Cardiac muscle cell (in vitro differentiated cells and primary cell): ENCODE data around the gene QSOX1. TPM values are rescaled to one million over a fixed set of nuclear protein-coding genes. Genes with fewer than 3 reads are reported as not detected.

Experiments used
- DNase-seq, 2 donors: peaks; one replicate each; pipeline versions ENCODE4 v3.0.0 to v3.0.0-alpha.2; 2010 to 2017; ENCODE audit warnings: low read depth in 1 of 2, low spot score in 1 of 2
- H3K27ac ChIP-seq: fragments of 200-600 bp; sonication (generic); 2 replicates; pipeline ENCODE4 v1.5.1; 2016
- H3K27me3 ChIP-seq: fragments of 200-600 bp; sonication (generic); 2 replicates; pipeline ENCODE4 v1.6.0; 2016; ENCODE audit warnings: control low read depth
- H3K36me3 ChIP-seq: fragments of 200-600 bp; sonication (generic); 2 replicates; pipeline ENCODE4 v1.5.1; 2016; ENCODE audit warnings: control low read depth
- H3K4me1 ChIP-seq: fragments of 200-600 bp; sonication (generic); 2 replicates; pipeline ENCODE4 v1.8.1; 2017; ENCODE audit warnings: low read depth, mild to moderate bottlenecking, mixed run types
- H3K4me3 ChIP-seq: fragments of 200-600 bp; sonication (generic); 2 replicates; pipeline ENCODE4 v1.5.1; 2016; ENCODE audit warnings: mild to moderate bottlenecking
- H3K9me3 ChIP-seq: fragments of 200-600 bp; sonication (generic); 2 replicates; pipeline ENCODE4 v1.5.1; 2017; ENCODE audit warnings: low read depth, mild to moderate bottlenecking, control low read depth
- polyA plus RNA-seq: library from polyadenylated mRNA; unstranded; fragments of >200 nt; fragmentation: Nextera tagmentation; extraction: Ambion mirVana; gene quantifications from 2 replicates; pipeline ENCODE4 v1.2.1, GENCODE V29; 2016
- total RNA-seq: library from RNA; depleted of rRNA; stranded (reverse); fragments of >200 nt; gene quantifications from 2 replicates; pipeline ENCODE4 v1.2.3, GENCODE V29; 2016
- TF ChIP-seq, protein P1 (sequence below): IDR thresholded peaks from 2 replicates; pipeline ENCODE4 v1.5.1; 2012; ENCODE audit warnings: low read depth, mild to moderate bottlenecking, low read length

QSOX1 gene
- total and polyA plus RNA-seq, 2 experiments from 2014 or later: 23.2 to 37.8 TPM

GRCh38 chr1:180238675-180239074 lies 84.0 kb downstream of the QSOX1 start:
- Histone ChIP-seq H3K9me3 (no peaks in the 10 kb centered on the region), H3K36me3 (no peaks in the 10 kb centered on the region), H3K4me1 (no peaks in the 10 kb centered on the region), H3K27me3 (peaks cover 100% of the 10 kb centered on the region), H3K27ac (no peak overlapping the region), H3K4me3 (no peak overlapping the region)
- no peak for DNase-seq
- TF ChIP-seq, protein P1, sequence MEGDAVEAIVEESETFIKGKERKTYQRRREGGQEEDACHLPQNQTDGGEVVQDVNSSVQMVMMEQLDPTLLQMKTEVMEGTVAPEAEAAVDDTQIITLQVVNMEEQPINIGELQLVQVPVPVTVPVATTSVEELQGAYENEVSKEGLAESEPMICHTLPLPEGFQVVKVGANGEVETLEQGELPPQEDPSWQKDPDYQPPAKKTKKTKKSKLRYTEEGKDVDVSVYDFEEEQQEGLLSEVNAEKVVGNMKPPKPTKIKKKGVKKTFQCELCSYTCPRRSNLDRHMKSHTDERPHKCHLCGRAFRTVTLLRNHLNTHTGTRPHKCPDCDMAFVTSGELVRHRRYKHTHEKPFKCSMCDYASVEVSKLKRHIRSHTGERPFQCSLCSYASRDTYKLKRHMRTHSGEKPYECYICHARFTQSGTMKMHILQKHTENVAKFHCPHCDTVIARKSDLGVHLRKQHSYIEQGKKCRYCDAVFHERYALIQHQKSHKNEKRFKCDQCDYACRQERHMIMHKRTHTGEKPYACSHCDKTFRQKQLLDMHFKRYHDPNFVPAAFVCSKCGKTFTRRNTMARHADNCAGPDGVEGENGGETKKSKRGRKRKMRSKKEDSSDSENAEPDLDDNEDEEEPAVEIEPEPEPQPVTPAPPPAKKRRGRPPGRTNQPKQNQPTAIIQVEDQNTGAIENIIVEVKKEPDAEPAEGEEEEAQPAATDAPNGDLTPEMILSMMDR: no peak

- Histone ChIP-seq H3K27ac (no peak overlapping the region), H3K4me3 (no peak overlapping the region), H3K9me3 (no peaks in the 10 kb centered on the region), H3K4me1 (no peaks in the 10 kb centered on the region), H3K36me3 (no peaks in the 10 kb centered on the region), H3K27me3 (peaks cover 96% of the 10 kb centered on the region)
- no peak for DNase-seq
- TF ChIP-seq, protein P1: no peak
Observed at GRCh38 chr1:180239145-180240096, 84.8 kb downstream of the QSOX1 start.

GRCh38 chr1:180241716-180242544 lies 87.3 kb downstream of the QSOX1 start:
- peak; percentile 30 to 45 for DNase-seq
- no peak overlapping the region for H3K27ac ChIP-seq
- no peaks in the 10 kb centered on the region for H3K9me3 ChIP-seq
- peaks cover 71% of the 10 kb centered on the region for H3K27me3 ChIP-seq
- TF ChIP-seq, protein P1: no peak
- H3K36me3 ChIP-seq: no peaks in the 10 kb centered on the region
- no peaks in the 10 kb centered on the region for H3K4me1 ChIP-seq
- H3K4me3 ChIP-seq: no peak overlapping the region

DNA sequence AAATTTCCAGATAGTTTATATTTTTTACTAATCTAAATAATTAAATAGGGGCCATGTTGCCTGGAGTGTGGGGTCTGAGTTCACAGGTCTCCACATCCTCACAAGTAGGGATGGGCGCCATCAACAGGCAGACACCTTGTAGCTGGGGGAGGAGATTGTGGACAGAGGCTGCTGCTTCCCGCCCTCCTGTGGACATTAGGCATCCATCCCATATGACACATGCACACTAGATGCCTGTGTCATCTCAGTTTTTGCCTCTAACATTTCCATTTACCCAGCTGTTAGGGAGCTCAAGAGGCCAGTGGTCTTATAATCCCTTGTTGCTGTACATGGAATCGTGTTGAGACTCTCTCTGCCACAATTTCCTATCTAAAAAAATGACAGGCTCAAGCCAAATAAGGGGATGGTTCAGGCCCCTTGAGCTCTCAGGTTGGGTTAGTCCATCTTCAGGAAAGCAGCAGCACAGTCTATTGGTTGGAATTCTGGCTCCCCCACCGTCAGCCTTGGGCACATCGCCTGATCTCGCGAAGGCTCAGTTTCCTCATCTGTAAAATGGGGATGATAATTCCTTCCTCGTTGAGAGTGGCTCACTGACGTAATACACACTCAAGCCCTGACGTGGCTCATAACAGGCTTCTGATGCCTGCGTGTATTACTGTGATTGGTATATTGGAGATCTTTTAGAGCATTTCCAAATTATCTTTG lies 89.0 kb downstream of the QSOX1 start:
- Histone ChIP-seq H3K4me3 (no peak overlapping the region), H3K9me3 (no peaks in the 10 kb centered on the region), H3K36me3 (no peaks in the 10 kb centered on the region), H3K27ac (no peak overlapping the region), H3K4me1 (no peaks in the 10 kb centered on the region), H3K27me3 (peaks cover 53% of the 10 kb centered on the region)
- DNase-seq: no peak
- TF ChIP-seq, protein P1: no peak

DNA sequence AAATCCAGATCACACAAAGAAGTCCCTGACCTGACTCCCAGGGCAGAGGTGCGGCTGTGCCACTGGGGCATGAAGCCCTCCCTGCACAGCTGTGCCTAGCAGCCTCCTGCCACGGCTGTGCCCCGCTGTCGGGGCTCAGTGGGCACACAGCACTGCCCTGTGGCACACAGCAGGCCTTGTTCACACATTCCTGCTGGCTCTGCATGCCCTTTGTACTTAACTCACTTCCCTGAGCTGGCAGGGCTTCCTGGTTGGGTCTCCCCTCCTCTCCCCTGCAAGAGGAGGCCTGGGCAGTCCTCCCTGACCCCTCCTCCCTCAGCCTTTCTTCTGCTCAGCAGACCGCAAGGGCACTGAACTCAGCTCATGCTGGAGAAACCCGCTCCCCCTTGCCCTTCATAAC lies 90.2 kb downstream of the QSOX1 start:
- TF ChIP-seq, protein P1: no peak
- Histone ChIP-seq H3K36me3 (no peaks in the 10 kb centered on the region), H3K27me3 (peaks cover 41% of the 10 kb centered on the region), H3K27ac (no peak overlapping the region), H3K4me1 (no peaks in the 10 kb centered on the region), H3K4me3 (no peak overlapping the region), H3K9me3 (no peaks in the 10 kb centered on the region)
- DNase-seq: no peak
